Gastroesophageal sphincter (tissue), 4 donors: ENCODE measurements around the gene MNAT1. TPM values are rescaled to one million over a fixed set of nuclear protein-coding genes. Genes with fewer than 3 reads are reported as not detected.

Experiments used
- ATAC-seq: fragments of 150-250 bp; one replicate; pipeline ENCODE4 v1.9.1; 2016; ENCODE audit warnings: mild to moderate bottlenecking, moderate library complexity
- H3K27ac ChIP-seq, 4 donors: fragments of 200-600 bp; sonication (generic) in 3 of 4; 1 replicate in 3 of 4; 2 replicates in 1 of 4; pipeline ENCODE4 v1.5.1; 2016 to 2019
- H3K27me3 ChIP-seq: fragments of 200-600 bp; sonication (generic); one replicate; pipeline ENCODE4 v1.5.1; 2019
- H3K36me3 ChIP-seq, 2 donors: fragments of 200-600 bp; sonication (generic); one replicate each; pipeline ENCODE4 v1.5.1; 2019; ENCODE audit warnings: control low read depth in 1 of 2
- H3K4me1 ChIP-seq, 3 donors: fragments of 200-600 bp; sonication (generic); 1 replicate in 2 of 3; 2 replicates in 1 of 3; pipeline ENCODE4 v1.5.1; 2016 to 2019; ENCODE audit warnings: control low read depth in 2 of 3
- H3K4me3 ChIP-seq, 2 donors: fragments of 200-600 bp; sonication (generic); one replicate each; pipeline ENCODE4 v1.5.1; 2019; ENCODE audit warnings: mild to moderate bottlenecking in 1 of 2, moderate library complexity in 1 of 2
- H3K9me3 ChIP-seq, 3 donors: fragments of 200-600 bp; sonication (generic); one replicate each; pipeline ENCODE4 v1.5.1; 2017 to 2019; ENCODE audit warnings: control low read depth in 2 of 3
- CTCF ChIP-seq, 4 experiments: fragments of 200-600 bp in 2 of 4; fragments of 450-650 bp in 2 of 4; sonication (generic) in 1 of 4; IDR thresholded peaks; one replicate each; pipeline ENCODE4 v1.5.1; 2017 to 2019; ENCODE audit warnings: antibody characterized with exemption in 4 of 4, mild to moderate bottlenecking in 2 of 4, moderate library complexity in 2 of 4
- EP300 ChIP-seq: sonication (generic); formaldehyde crosslinking; IDR thresholded peaks from one replicate; pipeline ENCODE4 v1.6.1; 2017; ENCODE audit warnings: antibody characterized with exemption, mild to moderate bottlenecking
- POLR2A ChIP-seq, 2 donors: fragments of 450-650 bp; IDR thresholded peaks; one replicate each; pipeline ENCODE4 v1.6.1; 2017; ENCODE audit warnings: antibody characterized with exemption in 2 of 2, mild to moderate bottlenecking in 2 of 2, moderate library complexity in 1 of 2
- POLR2AphosphoS5 ChIP-seq: sonication (generic); formaldehyde crosslinking; IDR thresholded peaks from one replicate; pipeline ENCODE4 v1.6.1; 2017; ENCODE audit warnings: antibody characterized with exemption
- WGBS, 2 donors: methylation state at CpG; one replicate each; pipeline ENCODE4 v1.1.5; 2018; ENCODE audit warnings: low coverage in 1 of 2; 5-methylcytosine and 5-hydroxymethylcytosine counted together
- total RNA-seq, 4 donors: library from RNA; depleted of rRNA; stranded (reverse); fragments of >200 nt; gene quantifications; one replicate each; pipeline ENCODE4 v1.1.0, GENCODE V29; 2016

Gene MNAT1
- total RNA-seq = 10 to 100 TPM; 30.4 to 46.0 (median 42.8) TPM

DNA sequence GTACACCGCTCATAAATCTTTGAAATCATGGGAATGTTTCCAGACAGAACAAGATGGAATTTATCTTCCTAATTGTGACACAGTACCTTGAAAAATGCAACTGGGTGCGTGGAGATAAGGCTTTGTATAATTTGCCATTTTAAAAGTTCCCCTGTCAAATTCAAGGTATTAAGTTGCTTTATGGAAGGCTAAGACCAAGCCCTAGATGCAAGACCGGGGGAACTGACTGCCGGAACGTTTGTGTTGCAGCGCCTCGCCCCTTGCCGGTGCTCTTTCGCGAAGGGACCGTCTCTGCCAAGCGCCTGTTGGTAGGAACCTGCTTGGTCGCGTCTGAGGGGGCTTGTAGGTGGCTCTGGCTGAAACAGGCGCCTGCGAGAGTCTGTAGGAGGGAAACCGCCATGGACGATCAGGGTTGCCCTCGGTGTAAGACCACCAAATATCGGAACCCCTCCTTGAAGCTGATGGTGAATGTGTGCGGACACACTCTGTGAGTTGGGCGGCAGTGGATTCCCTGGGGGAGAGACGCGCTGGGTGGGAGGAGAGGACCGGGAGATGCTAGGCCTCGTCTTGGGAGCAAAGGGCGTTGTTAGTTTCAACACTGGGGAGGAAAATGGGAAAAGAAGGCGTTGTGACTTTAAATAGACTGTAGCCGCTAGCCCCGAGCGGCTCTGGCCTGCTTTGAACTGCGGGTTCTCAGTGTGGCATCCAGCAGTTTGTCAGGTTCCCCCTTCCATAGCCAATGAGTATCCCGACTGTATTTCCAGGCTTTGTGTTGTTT lies at the start of gene MNAT1:
MNAT1 (plus strand) TSS at position 297 of the 778 bp plus-strand sequence; CDS start at position 399, 102 bp downstream.
- ATAC-seq = peak; percentile 84
- Histone ChIP-seq H3K36me3 (no peaks in the 10 kb centered on the region), H3K9me3 (no peaks in the 10 kb centered on the region), H3K4me1 (peaks cover 6 to 37% (median 7%) of the 10 kb centered on the region in 3 donors), H3K4me3 (peak within 1 kb of the TSS; percentile 73 to 95), H3K27me3 (no peaks in the 10 kb centered on the region), H3K27ac (peak within 1 kb of the TSS; percentile 37 to 85 (median 84))
- no peak for TF ChIP-seq POLR2A (IDR thresholded peaks at IDR 0.05)
- TF ChIP-seq EP300 = no peak
- peak in 3 of 4 experiments; percentile 18 to 39 (median 23) for TF ChIP-seq CTCF (IDR thresholded peaks at IDR 0.05)
- peak; percentile 62 for TF ChIP-seq POLR2AphosphoS5
- WGBS, 2 donors = 2 to 3% methylated on average over 16 to 29 of the region's 33 CpGs

DNA sequence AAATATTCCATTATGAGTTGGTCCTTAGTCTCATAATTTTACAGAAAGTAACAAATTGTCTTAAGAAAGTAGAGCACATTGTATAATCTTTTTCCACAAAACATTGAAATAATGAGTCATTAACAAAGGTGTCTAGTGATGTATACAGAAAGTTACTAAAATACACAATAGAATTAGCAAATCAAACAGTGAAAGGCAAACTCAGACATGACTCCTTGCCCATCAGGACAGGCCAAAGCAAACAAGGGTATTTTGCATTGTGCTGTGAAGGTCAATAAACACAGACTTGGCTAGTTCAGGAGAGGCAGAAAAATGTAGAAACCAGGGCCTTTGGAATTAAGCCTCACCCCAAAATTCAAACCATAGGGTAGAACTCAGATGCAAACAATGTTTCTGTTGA lies 47.7 kb upstream of the MNAT1 start:
- H3K27me3 ChIP-seq = no peaks in the 10 kb centered on the region
- no peak for ATAC-seq
- no peaks in the 10 kb centered on the region for H3K36me3 ChIP-seq
- H3K4me3 ChIP-seq = no peak overlapping the region
- no peaks in the 10 kb centered on the region for H3K4me1 ChIP-seq
- H3K27ac ChIP-seq = no peak overlapping the region
- no peak for TF ChIP-seq POLR2A (IDR thresholded peaks at IDR 0.05)
- no peak for TF ChIP-seq CTCF (IDR thresholded peaks at IDR 0.05)
- no peak for TF ChIP-seq EP300
- no peak for TF ChIP-seq POLR2AphosphoS5
- H3K9me3 ChIP-seq = peaks cover 0 to 5% (median 0%) of the 10 kb centered on the region in 3 donors

DNA sequence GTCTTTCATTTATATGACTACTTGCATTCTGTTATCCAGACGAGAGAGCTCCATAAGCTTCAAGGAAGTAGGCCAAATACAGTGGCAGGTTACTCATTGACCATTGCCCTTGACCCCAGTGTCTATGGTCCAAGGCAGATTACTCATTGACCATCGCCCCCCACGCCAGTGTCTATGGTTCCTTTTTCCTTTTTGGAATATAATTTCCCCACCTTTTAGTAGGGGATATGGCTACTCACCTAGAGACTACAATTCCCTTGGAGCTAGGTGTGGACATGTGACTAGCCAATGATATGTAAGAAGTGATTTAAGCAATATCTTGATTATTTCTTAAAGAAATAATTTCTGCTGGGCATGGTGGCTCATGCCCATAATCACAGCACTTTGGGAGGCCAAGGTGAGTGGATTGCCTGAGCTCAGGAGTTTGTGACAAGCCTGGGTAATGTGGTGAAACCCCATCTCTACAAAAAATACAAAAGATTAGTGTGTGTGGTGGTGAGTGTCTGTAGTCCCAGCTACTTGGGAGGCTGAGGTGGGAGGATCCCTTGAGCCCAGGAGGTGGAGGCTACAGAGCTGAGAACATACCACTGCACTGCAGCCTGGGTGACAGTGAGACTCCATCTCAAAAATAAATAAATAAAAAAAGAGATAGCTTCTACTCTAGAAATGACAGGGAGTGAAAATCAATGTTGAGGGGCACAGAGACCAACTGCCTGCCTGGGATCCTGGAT lies 43.0 kb upstream of the MNAT1 start:
- no peak for ATAC-seq
- H3K9me3 ChIP-seq = no peaks in the 10 kb centered on the region
- H3K4me1 ChIP-seq = no peaks in the 10 kb centered on the region
- no peak overlapping the region for H3K4me3 ChIP-seq
- H3K36me3 ChIP-seq = no peaks in the 10 kb centered on the region
- WGBS, 2 donors = 80 to 89% methylated on average over 3 of the region's 3 CpGs
- no peak overlapping the region for H3K27ac ChIP-seq
- TF ChIP-seq POLR2A (IDR thresholded peaks at IDR 0.05) (no peak), EP300 (no peak), POLR2AphosphoS5 (no peak), CTCF (IDR thresholded peaks at IDR 0.05) (no peak)
- no peaks in the 10 kb centered on the region for H3K27me3 ChIP-seq

DNA sequence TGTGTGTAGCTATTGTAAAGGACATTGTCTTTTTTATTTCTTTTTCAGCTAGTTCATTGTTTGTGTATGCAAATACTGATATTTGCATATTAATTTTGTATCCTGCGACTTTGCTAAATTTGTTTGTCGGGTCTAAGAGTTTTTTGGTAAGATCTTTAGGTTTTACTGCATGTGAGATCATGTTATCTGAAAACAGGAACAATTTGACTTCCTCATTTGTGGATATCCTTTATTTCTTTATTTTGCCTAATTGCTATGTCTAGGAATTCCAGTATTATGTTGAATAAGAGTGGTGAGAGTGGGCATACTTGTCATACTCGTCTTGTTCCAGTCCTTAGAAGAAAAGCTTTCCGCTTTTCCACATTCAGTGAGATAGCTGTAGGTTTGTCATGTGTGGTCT lies 39.2 kb upstream of the MNAT1 start:
- Histone ChIP-seq H3K9me3 (peaks cover 0 to 23% (median 0%) of the 10 kb centered on the region in 3 donors), H3K4me1 (no peaks in the 10 kb centered on the region), H3K4me3 (no peak overlapping the region), H3K27me3 (no peaks in the 10 kb centered on the region), H3K27ac (no peak overlapping the region), H3K36me3 (no peaks in the 10 kb centered on the region)
- no peak for TF ChIP-seq POLR2A (IDR thresholded peaks at IDR 0.05)
- no peak for TF ChIP-seq EP300
- TF ChIP-seq CTCF (IDR thresholded peaks at IDR 0.05) = no peak
- no peak for TF ChIP-seq POLR2AphosphoS5
- 84 to 89% methylated on average over 4 of the region's 4 CpGs for WGBS, 2 donors
- no peak for ATAC-seq
